ENCODE results near the gene PKLR. TPM values are rescaled to one million over a fixed set of nuclear protein-coding genes. Genes with fewer than 3 reads are reported as not detected.
A peak's percentile ranks its signal among the peaks of the same experiment; 100 is the strongest.

The PKLR gene
- total RNA-seq, 1 experiment from 2014 or later: not detected

GRCh38 chr1:155297384-155297783 is 3.9 kb downstream of the PKLR start:
- peaks cover 18% of the 10 kb centered on the region for H3K27me3 Mint-ChIP-seq (ENCODE audit: low read depth)
- no CpG with 5 or more reads among the region's 7 CpGs for WGBS (ENCODE audit: extremely low coverage, insufficient read length, low lambda C conversion rate)

More at GRCh38 chr1:155297384-155297783, 3.9 kb downstream of the PKLR start:
- Histone ChIP-seq H2AK5ac (ENCODE audit: insufficient read length, low read length) (no peak overlapping the region), H2BK20ac (ENCODE audit: low read depth, low read length, poor library complexity, severe bottlenecking) (no peak overlapping the region), H4K91ac (ENCODE audit: insufficient read length, low read depth, low read length) (no peak overlapping the region), H4K8ac (replicated peaks; ENCODE audit: insufficient read length, low read depth, low read length) (no peak overlapping the region), H3K27me3 (ENCODE audit: insufficient read depth, low read length) (no peaks in the 10 kb centered on the region; the same call in 1 of the 2 replicates), H3K79me2 (ENCODE audit: insufficient read depth, low read length) (no peaks in the 10 kb centered on the region), H3K56ac (ENCODE audit: insufficient read length, low read depth, low read length) (no peak overlapping the region), H4K5ac (ENCODE audit: insufficient read length, low read depth, low read length) (no peak overlapping the region), H3K4ac (ENCODE audit: low read depth, low read length) (no peak overlapping the region), H3K23me2 (ENCODE audit: insufficient read length, low read depth, low read length, poor library complexity, severe bottlenecking) (peaks cover 12% of the 10 kb centered on the region), H3K18ac (ENCODE audit: insufficient read length, low read depth, low read length) (no peak overlapping the region), H2BK12ac (ENCODE audit: insufficient read length, low read depth, low read length) (no peak overlapping the region), H3T11ph (ENCODE audit: low read length) (no peak overlapping the region), H4K20me1 (ENCODE audit: control insufficient read depth, insufficient read depth, insufficient read length) (no peaks in the 10 kb centered on the region), H2BK120ac (ENCODE audit: low read depth, low read length, poor library complexity, severe bottlenecking) (no peak overlapping the region), H3K27ac (ENCODE audit: insufficient read length, low read depth, low read length) (no peak overlapping the region), H3K79me1 (ENCODE audit: insufficient read depth, low read depth, low read length, poor library complexity, severe bottlenecking) (no peaks in the 10 kb centered on the region), H3K23ac (ENCODE audit: insufficient read length, low read depth, low read length) (no peak overlapping the region), H2BK5ac (ENCODE audit: insufficient read length, low read length) (no peak overlapping the region), H3K4me2 (ENCODE audit: insufficient read depth, insufficient read length, low read length) (no peak overlapping the region), H3K9ac (ENCODE audit: extremely low read depth, insufficient read length, low read length) (no peak overlapping the region), H2AFZ (ENCODE audit: low read length) (no peak overlapping the region), H3K9me3 (ENCODE audit: control insufficient read depth, low read depth, low read length) (no peaks in the 10 kb centered on the region), H2BK15ac (ENCODE audit: low read depth, low read length) (no peak overlapping the region), H3K4me1 (ENCODE audit: insufficient read depth, low read length) (no peaks in the 10 kb centered on the region; the same call in 1 of the 2 replicates), H3K14ac (ENCODE audit: insufficient read depth, low read length) (no peak overlapping the region)
- no peaks in the 10 kb centered on the region; a peak in 1 of 5 replicates for H3K9me3 Mint-ChIP-seq
- DNase-seq: no peak
- H3K36me3 Mint-ChIP-seq (ENCODE audit: insufficient read depth in 1 of 3, low read depth in 3 of 3): no peaks in the 10 kb centered on the region
- peaks cover 16 to 32% of the 10 kb centered on the region in 2 experiments for H3K4me1 Mint-ChIP-seq
- H3K27ac Mint-ChIP-seq: peak overlapping the region in 1 of 3 experiments; percentile 15; a peak in 1 of 7 replicates
- H3K4me3 Mint-ChIP-seq: no peak overlapping the region
- TF ChIP-seq, protein P1, sequence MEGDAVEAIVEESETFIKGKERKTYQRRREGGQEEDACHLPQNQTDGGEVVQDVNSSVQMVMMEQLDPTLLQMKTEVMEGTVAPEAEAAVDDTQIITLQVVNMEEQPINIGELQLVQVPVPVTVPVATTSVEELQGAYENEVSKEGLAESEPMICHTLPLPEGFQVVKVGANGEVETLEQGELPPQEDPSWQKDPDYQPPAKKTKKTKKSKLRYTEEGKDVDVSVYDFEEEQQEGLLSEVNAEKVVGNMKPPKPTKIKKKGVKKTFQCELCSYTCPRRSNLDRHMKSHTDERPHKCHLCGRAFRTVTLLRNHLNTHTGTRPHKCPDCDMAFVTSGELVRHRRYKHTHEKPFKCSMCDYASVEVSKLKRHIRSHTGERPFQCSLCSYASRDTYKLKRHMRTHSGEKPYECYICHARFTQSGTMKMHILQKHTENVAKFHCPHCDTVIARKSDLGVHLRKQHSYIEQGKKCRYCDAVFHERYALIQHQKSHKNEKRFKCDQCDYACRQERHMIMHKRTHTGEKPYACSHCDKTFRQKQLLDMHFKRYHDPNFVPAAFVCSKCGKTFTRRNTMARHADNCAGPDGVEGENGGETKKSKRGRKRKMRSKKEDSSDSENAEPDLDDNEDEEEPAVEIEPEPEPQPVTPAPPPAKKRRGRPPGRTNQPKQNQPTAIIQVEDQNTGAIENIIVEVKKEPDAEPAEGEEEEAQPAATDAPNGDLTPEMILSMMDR (conservative IDR thresholded peaks at IDR 0.05): no peak
